ENCODE data around the gene FGFR3. TPM values are rescaled to one million over a fixed set of nuclear protein-coding genes. Genes with fewer than 3 reads are reported as not detected.

The FGFR3 gene
- total RNA-seq, 4 donors from 2014 or later = 438 to 805 (median 489) TPM

DNA sequence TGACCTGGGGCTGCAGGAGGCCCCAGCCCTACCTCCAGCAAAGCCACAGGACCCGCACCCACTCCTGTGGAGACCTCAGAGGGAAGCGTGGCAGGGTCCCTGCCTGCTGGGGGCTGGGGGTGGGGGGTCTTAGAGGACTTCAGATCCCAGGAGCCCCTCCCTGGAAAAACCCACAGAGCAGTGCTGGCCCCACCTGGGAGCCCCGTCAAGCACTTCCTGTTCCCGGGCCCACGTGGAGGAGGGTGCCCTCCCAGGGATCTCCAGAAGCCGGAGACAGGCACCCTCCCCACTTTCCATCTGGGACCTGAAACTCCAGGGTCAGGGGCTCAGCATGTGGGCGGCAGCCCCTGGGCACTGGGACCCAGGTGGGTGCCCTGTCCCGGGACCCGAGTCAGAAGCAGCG, 39.8 kb upstream of the FGFR3 start:
- 44 to 48% methylated on average over 4 of the region's 10 CpGs for WGBS, 2 donors
- H3K4me3 ChIP-seq (ENCODE audit: low read depth, poor library complexity, severe bottlenecking) = no peak overlapping the region
- no peak for DNase-seq (ENCODE audit: low spot score in 2 of 2)
- TF ChIP-seq POLR2A (IDR thresholded peaks at IDR 0.05) = no peak
- TF ChIP-seq, protein P1, sequence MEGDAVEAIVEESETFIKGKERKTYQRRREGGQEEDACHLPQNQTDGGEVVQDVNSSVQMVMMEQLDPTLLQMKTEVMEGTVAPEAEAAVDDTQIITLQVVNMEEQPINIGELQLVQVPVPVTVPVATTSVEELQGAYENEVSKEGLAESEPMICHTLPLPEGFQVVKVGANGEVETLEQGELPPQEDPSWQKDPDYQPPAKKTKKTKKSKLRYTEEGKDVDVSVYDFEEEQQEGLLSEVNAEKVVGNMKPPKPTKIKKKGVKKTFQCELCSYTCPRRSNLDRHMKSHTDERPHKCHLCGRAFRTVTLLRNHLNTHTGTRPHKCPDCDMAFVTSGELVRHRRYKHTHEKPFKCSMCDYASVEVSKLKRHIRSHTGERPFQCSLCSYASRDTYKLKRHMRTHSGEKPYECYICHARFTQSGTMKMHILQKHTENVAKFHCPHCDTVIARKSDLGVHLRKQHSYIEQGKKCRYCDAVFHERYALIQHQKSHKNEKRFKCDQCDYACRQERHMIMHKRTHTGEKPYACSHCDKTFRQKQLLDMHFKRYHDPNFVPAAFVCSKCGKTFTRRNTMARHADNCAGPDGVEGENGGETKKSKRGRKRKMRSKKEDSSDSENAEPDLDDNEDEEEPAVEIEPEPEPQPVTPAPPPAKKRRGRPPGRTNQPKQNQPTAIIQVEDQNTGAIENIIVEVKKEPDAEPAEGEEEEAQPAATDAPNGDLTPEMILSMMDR (IDR thresholded peaks at IDR 0.05) = no peak
- intact Hi-C loops (cut with DNase I; ENCODE audit: low total_unique reads) = no loop called here

DNA sequence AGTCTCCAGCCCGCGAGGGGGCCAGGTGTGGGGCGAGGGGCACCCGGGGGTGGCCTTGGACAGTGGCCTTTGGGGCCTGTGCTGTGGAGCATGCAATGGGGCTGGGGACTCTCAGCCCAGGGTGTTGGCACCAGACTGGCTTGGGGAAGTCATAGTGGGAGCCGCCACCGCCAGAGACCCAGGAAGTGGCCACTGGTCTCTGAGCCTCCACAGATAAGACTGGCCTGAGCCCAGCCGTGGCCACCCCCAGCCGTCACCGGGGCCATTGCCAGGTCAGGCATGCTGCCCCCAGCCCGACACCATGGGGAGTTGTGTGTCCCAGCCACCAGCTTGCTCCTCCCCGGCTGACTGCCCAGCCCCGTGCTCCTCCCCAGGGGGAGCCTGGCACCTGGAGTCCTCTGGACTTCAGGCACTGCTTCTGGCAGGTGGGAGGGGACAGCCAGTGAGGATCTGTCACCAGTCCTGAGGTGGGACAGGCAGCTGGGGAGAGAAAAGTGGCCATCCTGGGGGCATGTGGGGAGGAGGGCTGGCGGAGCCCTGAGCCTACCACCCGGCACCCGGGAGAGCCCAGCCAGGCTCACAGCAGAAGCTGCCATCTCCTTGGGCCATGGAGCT, 39.3 kb upstream of the FGFR3 start:
- intact Hi-C loops (cut with DNase I; ENCODE audit: low total_unique reads) = no loop called here
- 56 to 57% methylated on average over 6 to 9 of the region's 15 CpGs for WGBS, 2 donors
- TF ChIP-seq, protein P1 (IDR thresholded peaks at IDR 0.05) = no peak
- no peak for TF ChIP-seq POLR2A (IDR thresholded peaks at IDR 0.05)
- H3K4me3 ChIP-seq (ENCODE audit: low read depth, poor library complexity, severe bottlenecking) = no peak overlapping the region
- no peak for DNase-seq (ENCODE audit: low spot score in 2 of 2)

- WGBS, 2 donors = 70 to 71% methylated on average over 5 of the region's 5 CpGs
- no peak for DNase-seq (ENCODE audit: low spot score in 2 of 2)
- H3K4me3 ChIP-seq (ENCODE audit: low read depth, poor library complexity, severe bottlenecking) = no peak overlapping the region
- no peak for TF ChIP-seq POLR2A (IDR thresholded peaks at IDR 0.05)
- TF ChIP-seq, protein P1 (IDR thresholded peaks at IDR 0.05) = no peak
- intact Hi-C loops (cut with DNase I; ENCODE audit: low total_unique reads) = no loop called here
These were observed 38.8 kb upstream of the FGFR3 start for GRCh38 chr4:1754336-1754735.

- intact Hi-C loops (cut with DNase I; ENCODE audit: low total_unique reads) = no loop called here
- TF ChIP-seq, protein P1 (IDR thresholded peaks at IDR 0.05) = no peak
- no peak for TF ChIP-seq POLR2A (IDR thresholded peaks at IDR 0.05)
- WGBS, 2 donors = 55 to 57% methylated on average over 14 to 17 of the region's 17 CpGs
These were observed 37.8 kb upstream of the FGFR3 start for GRCh38 chr4:1755297-1755696.

GRCh38 chr4:1756079-1756478, 37.0 kb upstream of the FGFR3 start:
- no peak for DNase-seq (ENCODE audit: low spot score in 2 of 2)
- no peak overlapping the region for H3K4me3 ChIP-seq (ENCODE audit: low read depth, poor library complexity, severe bottlenecking)
- intact Hi-C loops (cut with DNase I; ENCODE audit: low total_unique reads) = no loop called here
- TF ChIP-seq, protein P1 (IDR thresholded peaks at IDR 0.05) = no peak
- no peak for TF ChIP-seq POLR2A (IDR thresholded peaks at IDR 0.05)
- WGBS, 2 donors = 66 to 74% methylated on average over 5 to 7 of the region's 18 CpGs

More at GRCh38 chr4:1755297-1755696, 37.8 kb upstream of the FGFR3 start:
- H3K4me3 ChIP-seq (ENCODE audit: low read depth, poor library complexity, severe bottlenecking) = no peak overlapping the region
- no peak for DNase-seq (ENCODE audit: low spot score in 2 of 2)
